ENCODE measurements around the gene FAM184A.

Gene FAM184A

GRCh38 chr6:118934461-118935330 lies 143.8 kb downstream of the FAM184A start, which contains the start of gene MCM9:
Gene MCM9 (minus strand): TSS chr6:118935159. CDS start chr6:118931723, 3,436 bp downstream.
- Histone ChIP-seq H3K4me1 (ENCODE audit: insufficient read depth, low read length) (peaks cover 41% of the 10 kb centered on the region), H3K4me3 (ENCODE audit: low read depth in 1 of 2, low read length in 2 of 2) (peak within 1 kb of the TSS; percentile 78 to 85), H3K79me2 (ENCODE audit: insufficient read depth, low read length) (peaks cover 66% of the 10 kb centered on the region), H3K4me2 (ENCODE audit: insufficient read depth, low read length) (peak within 1 kb of the TSS; percentile 82), H3K9me3 (ENCODE audit: insufficient read depth, low read length, severe bottlenecking) (no peaks in the 10 kb centered on the region), H3K9ac (ENCODE audit: low read depth, low read length) (peak within 1 kb of the TSS; percentile 99), H3K36me3 (ENCODE audit: insufficient read depth, low read length) (peaks cover 28% of the 10 kb centered on the region), H3K27me3 (ENCODE audit: insufficient read depth, low read length, poor library complexity) (no peaks in the 10 kb centered on the region), H4K20me1 (ENCODE audit: insufficient read depth, low read length) (peaks cover 10% of the 10 kb centered on the region; the same call in 1 of the 2 replicates), H3K27ac (ENCODE audit: low read length) (peak within 1 kb of the TSS; percentile 94), H2AFZ (ENCODE audit: low read depth, low read length) (peak within 1 kb of the TSS; percentile 93)
- no peak for TF ChIP-seq EZH2 (IDR thresholded peaks at IDR 0.05; ENCODE audit: borderline replicate concordance, low read depth, low read length, severe bottlenecking)
- ATAC-seq (ENCODE audit: insufficient read depth, low read depth) (peak; percentile 95), DNase-seq (peak; percentile 87)

GRCh38 chr6:118933855-118934460 lies 144.5 kb downstream of the FAM184A start:
- Histone ChIP-seq H3K36me3 (ENCODE audit: insufficient read depth, low read length) (peaks cover 36% of the 10 kb centered on the region), H3K27ac (ENCODE audit: low read length) (peak overlapping the region; percentile 45), H3K4me2 (ENCODE audit: insufficient read depth, low read length) (peak overlapping the region; percentile 82), H3K4me1 (ENCODE audit: insufficient read depth, low read length) (peaks cover 41% of the 10 kb centered on the region), H3K9ac (ENCODE audit: low read depth, low read length) (peak overlapping the region; percentile 99), H3K4me3 (ENCODE audit: low read depth in 1 of 2, low read length in 2 of 2) (peak overlapping the region; percentile 78 to 85; a peak in 3 of 4 replicates), H4K20me1 (ENCODE audit: insufficient read depth, low read length) (peaks cover 10% of the 10 kb centered on the region; the same call in 1 of the 2 replicates), H3K9me3 (ENCODE audit: insufficient read depth, low read length, severe bottlenecking) (no peaks in the 10 kb centered on the region), H2AFZ (ENCODE audit: low read depth, low read length) (peak overlapping the region; percentile 40; the same call in 1 of the 2 replicates), H3K27me3 (ENCODE audit: insufficient read depth, low read length, poor library complexity) (no peaks in the 10 kb centered on the region), H3K79me2 (ENCODE audit: insufficient read depth, low read length) (peaks cover 67% of the 10 kb centered on the region)
- ATAC-seq (ENCODE audit: insufficient read depth, low read depth) (no peak), DNase-seq (no peak)
- TF ChIP-seq EZH2 (IDR thresholded peaks at IDR 0.05; ENCODE audit: borderline replicate concordance, low read depth, low read length, severe bottlenecking) (no peak), CTCF (IDR thresholded peaks at IDR 0.05; ENCODE audit: borderline replicate concordance, extremely low read depth, low read length, poor library complexity, severe bottlenecking) (no peak)

GRCh38 chr6:118932421-118932820 lies 146.0 kb downstream of the FAM184A start:
- ATAC-seq (ENCODE audit: insufficient read depth, low read depth) (no peak), DNase-seq (no peak)
- no peaks in the 10 kb centered on the region for H3K9me3 ChIP-seq (ENCODE audit: insufficient read depth, low read length, severe bottlenecking)
- H3K9ac ChIP-seq (ENCODE audit: low read depth, low read length): no peak overlapping the region
- H2AFZ ChIP-seq (ENCODE audit: low read depth, low read length): no peak overlapping the region
- peak overlapping the region; percentile 39; the same call in 1 of the 2 replicates for H3K4me2 ChIP-seq (ENCODE audit: insufficient read depth, low read length)
- no peak overlapping the region for H3K27ac ChIP-seq (ENCODE audit: low read length)
- no peak overlapping the region for H3K4me3 ChIP-seq (ENCODE audit: low read depth in 1 of 2, low read length in 2 of 2)
- peaks cover 41% of the 10 kb centered on the region for H3K4me1 ChIP-seq (ENCODE audit: insufficient read depth, low read length)
- peaks cover 47% of the 10 kb centered on the region for H3K36me3 ChIP-seq (ENCODE audit: insufficient read depth, low read length)
- H4K20me1 ChIP-seq (ENCODE audit: insufficient read depth, low read length): peaks cover 10% of the 10 kb centered on the region; the same call in 1 of the 2 replicates
- TF ChIP-seq EZH2 (IDR thresholded peaks at IDR 0.05; ENCODE audit: borderline replicate concordance, low read depth, low read length, severe bottlenecking): no peak
- no peaks in the 10 kb centered on the region for H3K27me3 ChIP-seq (ENCODE audit: insufficient read depth, low read length, poor library complexity)
- H3K79me2 ChIP-seq (ENCODE audit: insufficient read depth, low read length): peaks cover 67% of the 10 kb centered on the region

- H3K36me3 ChIP-seq (ENCODE audit: insufficient read depth, low read length): peaks cover 49% of the 10 kb centered on the region
- no peak overlapping the region for H3K27ac ChIP-seq (ENCODE audit: low read length)
- H3K9ac ChIP-seq (ENCODE audit: low read depth, low read length): no peak overlapping the region
- H3K4me2 ChIP-seq (ENCODE audit: insufficient read depth, low read length): 0 out of 2 replicates have a peak overlapping the region, but pooled peaks have one; percentile 1
- H3K4me1 ChIP-seq (ENCODE audit: insufficient read depth, low read length): peaks cover 35% of the 10 kb centered on the region
- TF ChIP-seq EZH2 (IDR thresholded peaks at IDR 0.05; ENCODE audit: borderline replicate concordance, low read depth, low read length, severe bottlenecking): no peak
- TF ChIP-seq CTCF (IDR thresholded peaks at IDR 0.05; ENCODE audit: borderline replicate concordance, extremely low read depth, low read length, poor library complexity, severe bottlenecking): no peak
- no peak overlapping the region for H2AFZ ChIP-seq (ENCODE audit: low read depth, low read length)
- H3K79me2 ChIP-seq (ENCODE audit: insufficient read depth, low read length): peaks cover 63% of the 10 kb centered on the region
- peaks cover 10% of the 10 kb centered on the region; the same call in 1 of the 2 replicates for H4K20me1 ChIP-seq (ENCODE audit: insufficient read depth, low read length)
- ATAC-seq (ENCODE audit: insufficient read depth, low read depth) (no peak), DNase-seq (no peak)
- no peaks in the 10 kb centered on the region for H3K27me3 ChIP-seq (ENCODE audit: insufficient read depth, low read length, poor library complexity)
- H3K9me3 ChIP-seq (ENCODE audit: insufficient read depth, low read length, severe bottlenecking): no peaks in the 10 kb centered on the region
- no peak overlapping the region for H3K4me3 ChIP-seq (ENCODE audit: low read depth in 1 of 2, low read length in 2 of 2)
Measured at GRCh38 chr6:118931436-118931835, 147.0 kb downstream of the FAM184A start.
